Measurements from ENCODE around the gene RTL9.

Gene RTL9

DNA sequence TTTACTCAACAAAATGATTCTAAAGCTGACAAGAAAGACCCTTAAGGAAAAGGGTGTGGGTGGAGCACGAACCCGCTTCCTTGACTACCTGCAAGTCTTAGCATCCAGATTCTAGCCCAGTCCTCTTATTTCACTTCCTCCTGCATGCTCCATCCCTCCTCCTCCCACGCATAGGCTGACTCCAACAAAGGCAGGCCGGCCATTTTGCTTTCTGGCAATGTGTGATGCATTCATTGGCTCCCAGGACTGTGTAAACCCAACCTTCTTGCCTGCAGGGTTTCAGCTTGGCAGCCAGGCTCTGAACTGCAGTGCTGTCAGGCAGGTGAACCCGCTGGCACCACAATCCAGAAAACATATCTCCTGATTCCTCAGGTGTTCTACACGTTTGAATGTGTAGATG, 39.3 kb downstream of the RTL9 start:
- no peak for TF ChIP-seq CTCF (IDR thresholded peaks at IDR 0.05; ENCODE audit: low read depth, low read length)
- Histone ChIP-seq H3K4me3 (ENCODE audit: low read depth, low read length) (no peak overlapping the region), H3K9me3 (ENCODE audit: severe bottlenecking) (no peaks in the 10 kb centered on the region), H3K27ac (no peak overlapping the region), H3K27me3 (ENCODE audit: insufficient read depth, low read depth, severe bottlenecking) (peaks cover 74% of the 10 kb centered on the region), H3K36me3 (no peaks in the 10 kb centered on the region)
- DNase-seq, result no peak

GRCh38 chrX:110399497-110399896, 40.8 kb downstream of the RTL9 start:
- Histone ChIP-seq H3K4me3 (ENCODE audit: low read depth, low read length) (no peak overlapping the region), H3K27ac (no peak overlapping the region), H3K36me3 (no peaks in the 10 kb centered on the region), H3K27me3 (ENCODE audit: insufficient read depth, low read depth, severe bottlenecking) (peaks cover 77% of the 10 kb centered on the region), H3K9me3 (ENCODE audit: severe bottlenecking) (no peaks in the 10 kb centered on the region)
- DNase-seq, result no peak
- no peak for TF ChIP-seq CTCF (IDR thresholded peaks at IDR 0.05; ENCODE audit: low read depth, low read length)

- Histone ChIP-seq H3K4me3 (ENCODE audit: low read depth, low read length) (no peak overlapping the region), H3K27me3 (ENCODE audit: insufficient read depth, low read depth, severe bottlenecking) (peaks cover 72% of the 10 kb centered on the region), H3K36me3 (no peaks in the 10 kb centered on the region), H3K27ac (no peak overlapping the region), H3K9me3 (ENCODE audit: severe bottlenecking) (no peaks in the 10 kb centered on the region)
- no peak for TF ChIP-seq CTCF (IDR thresholded peaks at IDR 0.05; ENCODE audit: low read depth, low read length)
- no peak for DNase-seq
Observed at GRCh38 chrX:110399966-110400365, 41.3 kb downstream of the RTL9 start.

GRCh38 chrX:110401135-110401534, 42.5 kb downstream of the RTL9 start:
- no peak for DNase-seq
- H3K27ac ChIP-seq, result no peak overlapping the region
- no peaks in the 10 kb centered on the region for H3K9me3 ChIP-seq (ENCODE audit: severe bottlenecking)
- TF ChIP-seq CTCF (IDR thresholded peaks at IDR 0.05; ENCODE audit: low read depth, low read length), result no peak
- peaks cover 71% of the 10 kb centered on the region for H3K27me3 ChIP-seq (ENCODE audit: insufficient read depth, low read depth, severe bottlenecking)
- H3K4me3 ChIP-seq (ENCODE audit: low read depth, low read length), result no peak overlapping the region
- no peaks in the 10 kb centered on the region for H3K36me3 ChIP-seq

DNA sequence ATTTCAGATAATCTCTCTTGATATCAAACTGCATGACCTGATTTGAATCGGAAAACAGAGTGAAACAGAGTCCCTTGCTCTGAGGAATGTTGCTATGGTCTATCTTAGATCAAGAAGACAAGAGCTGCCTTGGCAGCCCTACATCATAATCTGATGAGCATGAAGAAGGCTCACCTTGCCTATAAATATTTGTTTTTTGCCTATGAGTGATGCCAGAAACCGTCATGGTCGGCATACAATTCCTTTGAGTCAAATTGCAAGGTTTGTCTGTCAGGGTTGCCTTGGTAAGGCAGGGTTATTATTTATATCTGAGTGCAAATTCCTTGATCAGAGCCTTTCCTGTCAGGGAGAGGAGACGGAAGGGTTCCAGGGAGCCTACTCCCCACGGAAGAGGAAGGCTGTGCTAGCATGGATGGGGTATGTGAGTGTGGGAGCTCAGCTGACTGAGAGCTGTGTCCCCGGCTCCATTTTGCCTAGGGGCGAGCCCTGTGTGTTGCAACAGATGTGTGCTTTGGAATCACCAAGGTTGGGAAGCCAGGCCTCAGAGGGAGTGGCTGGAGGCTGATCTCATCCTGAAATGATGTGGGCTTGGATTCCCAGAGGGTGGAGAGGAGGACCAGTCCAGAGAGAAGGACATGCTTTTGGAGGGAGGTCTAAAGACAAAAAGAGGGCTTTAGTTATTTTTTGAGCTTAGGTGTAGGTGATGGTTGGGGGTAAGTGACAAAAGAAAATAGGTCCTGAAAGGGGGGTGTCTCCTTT, 43.6 kb downstream of the RTL9 start:
- H3K36me3 ChIP-seq, result no peaks in the 10 kb centered on the region
- no peak overlapping the region for H3K27ac ChIP-seq
- no peak for TF ChIP-seq CTCF (IDR thresholded peaks at IDR 0.05; ENCODE audit: low read depth, low read length)
- peaks cover 76% of the 10 kb centered on the region for H3K27me3 ChIP-seq (ENCODE audit: insufficient read depth, low read depth, severe bottlenecking)
- no peak overlapping the region for H3K4me3 ChIP-seq (ENCODE audit: low read depth, low read length)
- no peak for DNase-seq
- H3K9me3 ChIP-seq (ENCODE audit: severe bottlenecking), result no peaks in the 10 kb centered on the region

DNA sequence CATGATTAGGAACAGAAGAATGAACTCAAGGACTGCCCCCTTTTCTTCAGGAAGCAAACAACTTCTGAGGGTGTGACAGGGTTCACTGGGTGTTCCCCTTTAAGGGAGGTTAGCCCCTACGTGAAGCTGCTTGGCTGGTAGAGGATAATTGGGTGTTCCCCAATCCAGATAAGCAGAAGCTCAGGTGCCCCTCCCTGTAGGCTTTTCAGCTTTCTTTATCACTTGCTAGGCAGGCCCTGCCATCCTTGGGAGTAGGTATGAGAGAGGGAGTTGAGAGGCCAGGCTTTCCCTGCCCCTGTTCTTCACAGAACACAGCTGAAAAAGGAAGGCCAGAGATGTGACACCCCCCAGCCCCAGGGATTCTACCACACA, 44.2 kb downstream of the RTL9 start:
- Histone ChIP-seq H3K9me3 (ENCODE audit: severe bottlenecking) (no peaks in the 10 kb centered on the region), H3K27me3 (ENCODE audit: insufficient read depth, low read depth, severe bottlenecking) (peaks cover 80% of the 10 kb centered on the region), H3K4me3 (ENCODE audit: low read depth, low read length) (no peak overlapping the region), H3K36me3 (no peaks in the 10 kb centered on the region), H3K27ac (no peak overlapping the region)
- no peak for DNase-seq
- no peak for TF ChIP-seq CTCF (IDR thresholded peaks at IDR 0.05; ENCODE audit: low read depth, low read length)

Measured in WERI-Rb-1 (cell line).